ENCODE data around the gene CTNNA1. TPM values are rescaled to one million over a fixed set of nuclear protein-coding genes. Genes with fewer than 3 reads are reported as not detected.

CTNNA1 gene
- total and polyA plus RNA-seq, 2 of the 8 experiments (the other 6 are each of a cell fraction or from before 2014, with no cell fraction given) = 115 to 349 TPM

GRCh38 chr5:138841531-138841930 is 88.3 kb downstream of the CTNNA1 start:
- ChIA-PET CTCF (ENCODE audit: partially characterized antibody) (interaction anchor here (1.3 kb wide), 2 partner anchors 12 to 16 kb away, joined by 3 to 4 read pairs; no protein-coding TSS in a partner anchor), POLR2A (ENCODE audit: partially characterized antibody) (interaction anchor here (0.6 kb wide), 1 partner anchor 10 kb away, joined by 4 read pairs; no protein-coding TSS in a partner anchor)
- Histone ChIP-seq H2AK5ac (ENCODE audit: low read depth, low read length) (no peak overlapping the region), H2BK20ac (ENCODE audit: low read length) (no peak overlapping the region), H3K27me3 (replicated peaks in 1 of 4; ENCODE audit: control insufficient read depth in 3 of 4, extremely low read depth in 1 of 4, insufficient read depth in 3 of 4, low read length in 3 of 4) (no peaks in the 10 kb centered on the region), H3K9ac (replicated peaks in 1 of 4; ENCODE audit: extremely low read depth in 1 of 4, low read depth in 3 of 4, low read length in 3 of 4) (no peak overlapping the region), H3K23me2 (ENCODE audit: low read depth, low read length) (no peaks in the 10 kb centered on the region), H3K4me1 (replicated peaks in 1 of 4; ENCODE audit: control insufficient read depth in 3 of 4, insufficient read depth in 4 of 4, low read length in 3 of 4) (peaks cover 0 to 13% (median 4%) of the 10 kb centered on the region in 4 experiments; a peak in 5 of 7 replicates), H3K27ac (ENCODE audit: low read depth, low read length) (no peak overlapping the region), H2AFZ (ENCODE audit: low read length) (no peak overlapping the region), H3K4me3 (ENCODE audit: extremely low read depth in 1 of 4, insufficient read depth in 2 of 4, low read depth in 3 of 4, low read length in 4 of 4) (no peak overlapping the region), H3K4me2 (ENCODE audit: insufficient read depth in 1 of 2, low read depth in 2 of 2, low read length in 2 of 2) (no peak overlapping the region), H3K14ac (ENCODE audit: insufficient read length) (no peak overlapping the region), H3K23ac (ENCODE audit: insufficient read length) (no peak overlapping the region), H2BK15ac (ENCODE audit: low read length) (no peak overlapping the region), H4K5ac (ENCODE audit: insufficient read length, low read depth, low read length) (no peak overlapping the region), H2BK120ac (replicated peaks; ENCODE audit: low read depth, low read length) (no peak overlapping the region), H4K91ac (replicated peaks; ENCODE audit: insufficient read length, low read length) (no peak overlapping the region), H4K20me1 (replicated peaks in 1 of 2; ENCODE audit: control insufficient read depth in 1 of 2, insufficient read depth in 2 of 2, low read length in 2 of 2) (no peaks in the 10 kb centered on the region), H3K79me1 (ENCODE audit: low read depth, low read length) (peaks cover 5% of the 10 kb centered on the region; the same call in 1 of the 2 replicates), H3K9me3 (ENCODE audit: insufficient read depth in 2 of 2, low read depth in 1 of 2, low read length in 1 of 2) (no peaks in the 10 kb centered on the region), H3K36me3 (ENCODE audit: control insufficient read depth in 2 of 4, insufficient read depth in 4 of 4, low read length in 3 of 4) (no peaks in the 10 kb centered on the region), H4K8ac (ENCODE audit: extremely low read depth, insufficient read depth, low read length) (no peak overlapping the region), H2BK12ac (ENCODE audit: low read depth, low read length) (no peak overlapping the region), H2BK5ac (ENCODE audit: low read depth, low read length) (no peak overlapping the region), H3K18ac (ENCODE audit: extremely low read depth, low read length) (no peak overlapping the region), H3K56ac (replicated peaks; ENCODE audit: insufficient read length, low read depth, low read length) (no peak overlapping the region), H3K4ac (replicated peaks; ENCODE audit: insufficient read length, low read depth, low read length) (no peak overlapping the region), H3K79me2 (ENCODE audit: control insufficient read depth in 1 of 2, insufficient read depth in 2 of 2, low read length in 2 of 2) (peaks cover 0 to 88% of the 10 kb centered on the region in 2 experiments; a peak in 2 of 4 replicates)
- DNase-seq (ENCODE audit: low read depth in 1 of 2, low spot score in 2 of 2) = no peak
- TF ChIP-seq SIX5 (IDR thresholded peaks at IDR 0.05; ENCODE audit: low read depth, low read length) (no peak), TAF7 (optimal IDR thresholded peaks at IDR 0.05; ENCODE audit: borderline replicate concordance, low read depth, low read length) (no peak), ZNF274 (IDR thresholded peaks at IDR 0.05; ENCODE audit: borderline replicate concordance, extremely low read depth, low read length) (no peak), SIRT6 (IDR thresholded peaks at IDR 0.05; ENCODE audit: low read length) (no peak), NANOG (IDR thresholded peaks at IDR 0.05; ENCODE audit: insufficient read depth, low read depth, low read length, poor library complexity, severe bottlenecking) (no peak), RNF2 (IDR thresholded peaks at IDR 0.05; ENCODE audit: borderline replicate concordance, low read depth, low read length, missing control alignments, poor library complexity, severe bottlenecking) (no peak), KDM4A (IDR thresholded peaks at IDR 0.05; ENCODE audit: low read depth, low read length, severe bottlenecking) (no peak), BACH1 (IDR thresholded peaks at IDR 0.05; ENCODE audit: low read length) (no peak), PHF8 (conservative IDR thresholded peaks at IDR 0.05; ENCODE audit: low read depth, low read length) (no peak), SP1 (IDR thresholded peaks at IDR 0.05; ENCODE audit: low read depth, low read length) (no peak), SP2 (IDR thresholded peaks at IDR 0.05; ENCODE audit: low read length) (no peak), CBX8 (IDR thresholded peaks at IDR 0.05; ENCODE audit: borderline replicate concordance, low read depth, low read length) (no peak), JUN (IDR thresholded peaks at IDR 0.05; ENCODE audit: low read depth, low read length) (no peak), SUZ12 (IDR thresholded peaks at IDR 0.05; ENCODE audit: low read length) (no peak)
- WGBS, 2 experiments (ENCODE audit: extremely low coverage in 1 of 2, insufficient coverage in 1 of 2, insufficient read length in 1 of 2, insufficient replicate concordance in 2 of 2, low coverage in 1 of 2, low lambda C conversion rate in 2 of 2, missing lambda C conversion rate in 1 of 2) = 98% methylated on average over 2 of the region's 2 CpGs; no CpG with 5 or more reads in 1 of the 2 experiments
- no peak for FAIRE-seq
